NCI-H345 treated with DMSO at 0.1 percent for 48 hours (cell line): ENCODE data around the gene RFX4.
A peak's percentile ranks its signal among the peaks of the same experiment; 100 is the strongest.

ENCODE experiments used
- DNase-seq: peaks from one replicate; lab custom pipeline; 2025; ENCODE audit not compliant: unreplicated experiment; lab: John Stamatoyannopoulos, UW

RFX4 gene

DNA sequence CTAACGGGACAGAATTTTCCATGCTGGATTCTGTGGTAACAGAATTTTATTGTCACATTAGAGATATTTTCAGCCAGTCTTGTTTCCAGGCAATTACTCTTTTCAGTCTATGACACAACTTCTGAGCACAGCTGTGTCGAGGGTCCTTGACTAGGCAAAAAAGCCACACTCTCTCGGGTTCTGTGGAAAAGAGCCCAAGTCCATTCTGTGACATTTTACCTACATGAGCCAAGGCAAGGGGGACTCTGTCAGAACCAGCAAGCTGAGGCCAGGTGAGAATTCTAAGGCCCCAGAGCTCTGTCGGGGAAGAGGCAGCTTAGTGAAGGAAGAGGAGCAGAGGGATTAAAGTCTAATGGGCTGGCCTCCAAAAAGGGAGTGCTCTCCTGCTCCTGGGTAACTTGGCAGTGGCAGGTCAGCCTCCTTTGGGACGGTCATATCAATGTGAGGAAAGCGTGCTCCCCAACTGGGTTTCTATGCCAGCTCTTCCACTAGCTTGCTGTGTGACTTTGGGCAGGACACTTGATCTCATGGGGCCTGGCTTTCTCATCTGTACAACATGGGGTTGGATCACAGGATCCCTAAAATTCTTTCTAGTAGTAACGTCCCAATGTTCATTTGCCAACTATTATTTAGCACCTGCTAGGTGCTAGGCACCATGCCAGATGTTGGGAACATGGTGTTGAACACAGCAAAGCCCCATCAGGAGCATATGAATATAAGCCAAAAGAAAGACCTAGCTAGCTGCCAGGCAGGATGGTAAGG is 175.7 kb downstream of the RFX4 start:
- DNase-seq: no peak

DNA sequence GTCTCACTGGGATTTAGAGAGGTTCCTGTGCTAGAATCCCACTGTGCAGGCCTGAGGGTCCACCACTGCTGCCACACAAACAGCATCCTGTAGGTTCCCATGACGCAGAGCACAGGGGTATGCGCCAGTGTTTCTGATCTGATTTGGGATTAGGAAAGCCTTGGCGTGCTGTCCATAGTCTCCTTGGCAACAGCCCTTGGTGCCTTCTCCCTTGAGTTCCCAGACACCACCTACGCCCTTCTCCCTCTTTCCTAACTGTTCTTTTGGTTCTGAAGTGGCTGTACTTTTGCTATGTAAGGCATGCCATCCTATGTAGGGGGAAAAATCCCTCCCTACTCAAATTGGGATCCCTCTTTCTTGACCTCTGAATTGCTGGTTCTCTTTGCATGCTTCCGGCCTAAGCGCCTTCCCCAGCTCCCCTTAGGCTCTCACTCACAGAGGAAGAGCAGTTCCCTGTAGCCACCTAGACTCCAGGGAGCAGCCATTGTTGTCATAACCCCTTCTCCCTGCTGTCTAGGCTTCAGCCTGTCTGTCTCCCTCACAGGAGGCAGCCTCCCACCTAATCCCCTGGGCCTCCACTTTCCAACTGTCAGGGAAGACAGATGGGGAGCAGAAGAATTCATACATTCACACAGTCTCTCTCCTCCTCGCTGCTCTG is 176.9 kb downstream of the RFX4 start:
- DNase-seq: no peak

DNA sequence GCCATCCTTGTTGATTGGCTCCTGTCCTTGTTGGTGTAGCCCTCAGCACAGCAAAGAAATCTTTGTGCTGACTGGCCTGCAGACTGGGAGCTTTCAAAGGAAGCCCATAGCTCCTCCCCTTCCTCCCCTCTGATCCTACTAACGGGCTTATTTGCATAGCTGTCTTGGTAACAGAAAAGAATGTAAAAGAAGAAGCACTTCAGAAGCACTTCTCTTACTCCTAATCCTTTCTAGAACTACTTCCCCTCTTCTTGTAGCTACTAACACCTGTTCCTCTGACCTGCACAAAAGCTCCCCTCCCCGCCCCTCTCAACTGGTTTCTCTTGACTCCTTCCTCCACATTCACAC is 177.4 kb downstream of the RFX4 start:
- no peak for DNase-seq

DNA sequence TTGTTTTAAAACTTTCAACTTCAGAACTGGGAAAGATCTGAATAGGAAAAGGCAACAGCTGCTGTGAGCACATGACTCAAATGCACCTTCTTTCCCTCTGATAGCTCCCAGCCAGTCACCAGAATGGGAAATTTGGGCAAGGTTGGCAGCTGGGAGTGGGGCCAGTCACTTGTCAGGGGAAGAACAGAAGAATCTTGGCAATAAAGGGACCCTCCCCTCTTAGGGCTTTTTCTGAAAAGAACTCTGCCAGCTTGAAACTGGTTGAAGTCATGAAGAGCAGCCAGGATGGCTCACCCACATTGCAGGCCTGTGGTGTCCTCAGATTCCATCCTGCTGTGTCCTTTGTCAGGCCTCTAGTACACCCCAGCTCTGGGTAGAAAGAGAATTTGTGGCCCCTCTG is 181.4 kb downstream of the RFX4 start:
- no peak for DNase-seq

DNA sequence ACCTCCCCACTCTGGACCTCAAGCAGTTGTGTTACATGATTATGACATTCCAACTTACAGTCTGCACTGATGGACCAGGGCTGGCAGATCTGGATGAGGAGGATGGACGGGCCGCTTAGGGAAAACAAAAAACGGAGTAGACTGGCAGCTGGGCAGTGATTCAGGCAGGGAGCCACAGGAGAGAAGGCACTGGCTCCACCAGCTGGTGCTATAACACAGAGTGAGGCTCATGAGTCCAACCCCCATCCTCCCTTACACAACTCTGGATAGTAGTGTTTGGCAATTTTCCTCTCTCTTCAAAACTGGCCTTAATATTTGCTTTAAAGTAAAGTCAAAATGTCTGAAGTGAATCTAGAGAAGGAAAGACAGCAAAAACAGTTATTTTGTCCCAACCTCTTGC is 181.9 kb downstream of the RFX4 start:
- no peak for DNase-seq

DNA sequence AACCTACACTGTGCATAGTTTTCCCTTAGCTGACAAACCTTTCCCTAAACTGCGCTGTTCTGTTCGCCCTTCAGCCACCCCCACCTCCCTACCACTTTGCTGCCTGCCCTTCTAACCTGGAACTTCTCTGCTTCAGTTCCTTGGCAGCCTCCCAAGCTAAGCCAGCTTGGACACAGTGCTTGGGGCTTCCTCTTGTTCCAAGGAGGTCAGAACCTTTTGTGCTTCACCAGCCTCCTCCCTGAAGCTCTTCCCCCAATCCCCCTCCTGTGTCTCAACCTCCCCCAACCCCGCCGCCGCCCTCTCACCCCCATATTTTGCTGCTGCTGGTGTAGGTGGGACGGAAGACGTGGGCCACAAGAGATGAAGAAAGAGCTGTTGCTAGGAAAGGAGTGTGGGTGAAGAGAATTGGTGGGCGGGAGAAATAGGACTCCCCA is 183.6 kb downstream of the RFX4 start:
- DNase-seq: no peak

DNA sequence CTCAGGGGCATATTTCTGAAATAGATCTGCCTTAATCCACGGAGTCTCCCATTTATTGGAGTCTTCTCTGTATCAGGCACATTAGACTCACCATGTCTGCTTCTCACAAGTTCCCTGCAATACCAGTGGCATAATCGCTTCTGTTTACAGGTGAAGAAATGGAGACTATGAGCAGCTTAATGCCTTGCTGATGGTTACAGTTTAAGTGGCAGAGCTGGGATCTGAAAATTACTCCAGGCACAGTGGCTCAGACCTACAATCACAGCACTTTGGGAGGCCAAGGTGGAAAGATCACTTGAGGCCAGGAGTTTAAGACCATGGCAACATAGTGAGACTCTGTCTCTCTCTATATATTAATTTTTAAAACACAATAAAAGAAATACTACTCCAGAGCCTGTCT is 184.4 kb downstream of the RFX4 start:
- DNase-seq: no peak

DNA sequence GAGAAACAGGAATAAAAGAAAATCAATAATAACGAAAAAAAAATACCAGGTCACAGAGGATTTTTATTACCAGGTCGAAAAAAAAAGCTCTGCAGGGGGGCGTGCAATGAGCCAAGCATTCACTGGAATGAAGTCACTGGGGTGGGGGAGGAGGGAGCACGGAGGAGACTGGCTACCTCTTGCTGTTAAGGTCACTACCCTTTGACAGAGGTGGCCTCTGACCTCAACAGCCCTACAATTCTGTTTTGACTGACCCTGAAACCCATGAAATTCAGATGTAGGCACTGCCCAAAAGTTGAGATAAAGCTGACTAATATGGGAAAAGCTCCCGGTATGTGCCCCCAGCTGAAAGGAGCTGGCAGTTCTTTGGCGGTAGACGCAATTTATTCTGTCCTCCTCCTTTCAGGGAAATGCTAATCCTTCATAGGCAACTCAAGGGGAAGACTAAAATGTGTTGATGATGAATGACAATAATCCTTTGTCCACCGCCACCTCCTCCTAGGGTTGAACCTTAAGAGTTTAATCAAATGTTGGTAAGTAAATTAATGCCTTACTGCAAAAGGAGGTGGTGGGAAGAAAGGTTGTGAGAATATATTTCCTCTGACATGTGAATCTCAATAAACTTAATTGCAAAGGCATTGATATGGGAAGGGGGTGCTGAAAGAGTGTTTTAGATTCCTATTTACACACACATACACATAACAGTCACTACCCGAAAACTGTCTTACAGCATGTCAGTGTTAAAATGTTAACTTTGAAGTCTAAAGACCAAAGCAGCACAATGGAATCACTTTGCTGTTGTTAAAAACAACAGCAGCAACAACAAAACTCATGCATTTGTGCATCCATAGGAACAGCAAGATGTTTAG is 185.4 kb downstream of the RFX4 start:
- no peak for DNase-seq

DNA sequence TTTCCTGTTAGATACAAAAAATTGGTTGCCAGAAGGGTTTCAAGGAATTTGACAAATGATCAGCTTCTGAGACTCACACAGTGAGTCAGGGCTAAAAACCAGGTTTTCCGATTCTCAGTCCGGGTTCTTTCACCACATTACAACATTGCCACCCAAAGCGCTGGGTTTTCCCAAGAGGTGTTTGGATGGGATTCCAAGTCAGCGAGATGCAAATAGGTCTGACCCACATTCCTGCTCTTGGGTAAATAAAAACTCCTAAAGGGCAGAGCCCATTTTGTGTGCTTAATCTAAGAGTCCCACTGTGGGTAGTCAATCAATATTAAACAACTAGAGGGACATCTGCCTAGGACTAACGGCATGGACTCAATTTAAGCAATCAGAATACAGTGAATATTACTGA is 186.3 kb downstream of the RFX4 start:
- DNase-seq: no peak

DNA sequence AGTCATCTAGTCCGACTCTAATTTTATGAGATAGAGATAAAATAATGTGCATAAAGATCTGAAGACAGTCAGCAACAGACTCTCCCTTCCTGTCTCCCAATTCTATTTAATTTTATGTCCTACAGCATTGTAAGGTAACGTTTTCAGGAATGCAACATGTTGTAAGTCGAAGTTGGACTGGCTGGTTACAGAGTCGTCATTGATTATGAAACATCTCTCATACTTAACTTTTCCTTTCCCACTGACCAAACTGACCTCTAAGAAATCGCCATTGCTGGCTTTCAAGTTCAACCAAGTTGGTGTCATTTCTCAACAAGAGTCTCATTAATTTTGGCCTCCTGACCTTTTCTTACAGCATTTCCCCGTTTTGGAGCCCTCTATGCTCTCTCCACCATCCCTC is 186.7 kb downstream of the RFX4 start:
- DNase-seq: no peak

DNA sequence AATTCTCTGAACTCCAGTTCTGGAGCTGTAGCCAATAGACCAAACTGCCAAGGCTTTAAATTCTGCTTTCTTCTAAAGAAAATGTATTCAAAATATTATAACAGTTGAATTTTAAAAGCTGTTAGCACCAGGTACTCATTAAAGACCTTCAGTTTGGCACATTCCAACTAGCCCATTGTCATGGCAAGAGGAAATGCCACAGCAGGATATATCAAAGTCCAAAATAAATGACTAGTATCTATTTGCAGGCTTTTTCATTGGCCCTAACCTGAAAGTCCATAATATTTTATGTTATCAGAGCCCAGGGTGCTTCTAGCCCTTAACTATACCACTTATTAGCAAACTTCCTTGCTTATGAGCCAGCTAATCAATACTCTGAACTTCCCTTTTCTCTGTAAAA is 188.6 kb downstream of the RFX4 start:
- DNase-seq: no peak

DNA sequence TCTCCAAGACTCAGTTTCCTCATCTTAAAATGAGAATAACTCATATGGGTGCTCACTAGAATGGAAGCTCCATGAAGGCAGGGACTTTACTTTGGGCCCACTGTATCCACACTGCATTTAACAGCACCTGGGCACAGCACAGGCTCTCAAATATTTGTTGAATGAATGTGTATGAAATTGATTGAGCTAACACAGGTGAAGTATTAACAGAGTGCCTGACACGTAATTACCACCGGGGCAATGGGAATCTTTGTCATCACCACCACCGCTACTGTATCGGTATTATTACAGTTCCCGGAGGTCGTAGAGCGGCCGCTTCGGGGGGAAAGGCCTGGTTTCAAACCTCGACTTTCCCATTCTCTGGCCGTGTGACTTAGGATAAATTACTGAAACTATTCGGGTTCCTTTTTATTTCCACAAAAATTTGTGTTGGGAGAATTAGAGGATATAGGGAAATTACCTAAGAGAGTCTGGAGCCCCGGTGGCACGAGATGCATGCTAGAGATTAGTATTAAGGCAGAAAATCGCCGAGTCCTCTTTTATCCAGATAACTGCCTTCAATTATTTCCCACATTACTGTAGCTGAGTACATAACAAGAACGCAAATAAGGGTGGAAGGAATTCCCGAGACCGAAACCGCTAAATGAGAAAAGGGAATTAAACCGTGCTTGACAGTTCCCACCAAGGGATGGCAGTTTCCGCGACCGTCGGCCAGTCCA is 190.6 kb downstream of the RFX4 start:
- no peak for DNase-seq

DNA sequence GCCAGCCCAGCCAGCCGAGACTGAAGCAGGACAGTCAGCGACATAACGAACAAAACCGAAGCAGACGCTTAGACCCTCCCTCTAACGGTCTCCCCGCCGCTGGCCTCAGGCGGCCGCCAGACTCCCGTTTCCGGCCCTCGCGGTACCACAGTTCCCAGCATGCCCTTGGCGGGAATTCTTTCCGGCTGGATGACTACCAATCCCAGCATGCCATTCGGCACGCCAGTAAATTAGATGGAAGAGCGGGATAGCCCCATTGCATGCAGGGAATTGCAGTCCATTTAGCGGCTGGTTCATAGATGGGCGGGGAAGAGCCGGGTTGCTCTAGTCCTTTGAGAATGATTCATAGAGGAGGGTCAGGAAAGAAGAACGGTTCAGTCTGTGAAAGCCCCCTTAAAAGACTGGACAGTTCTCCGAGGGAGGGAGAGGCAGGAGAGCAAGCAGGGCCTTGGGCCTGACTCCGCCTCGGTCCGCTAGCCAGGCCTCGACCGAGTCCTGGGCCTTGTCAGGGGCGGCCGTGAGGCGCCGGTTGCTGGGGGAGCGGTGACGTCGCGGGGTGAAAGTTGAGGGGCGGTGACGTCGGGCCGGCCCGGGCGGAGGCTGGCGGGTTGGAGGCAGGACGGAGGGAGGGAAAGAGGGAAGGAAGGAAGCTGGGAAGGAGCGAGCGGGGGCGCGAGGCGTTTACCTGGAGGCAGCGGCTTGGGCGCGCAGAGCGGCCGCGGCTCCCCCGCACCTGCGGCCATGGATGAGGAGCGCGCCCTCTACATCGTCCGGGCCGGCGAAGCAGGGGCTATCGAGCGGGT is 191.4 kb downstream of the RFX4 start, which contains the start of gene RIC8B:
TSS of gene RIC8B (plus strand) at position 678 of the 803 bp plus-strand sequence. CDS start at position 742, 64 bp downstream.
- peak; percentile 97 for DNase-seq

DNA sequence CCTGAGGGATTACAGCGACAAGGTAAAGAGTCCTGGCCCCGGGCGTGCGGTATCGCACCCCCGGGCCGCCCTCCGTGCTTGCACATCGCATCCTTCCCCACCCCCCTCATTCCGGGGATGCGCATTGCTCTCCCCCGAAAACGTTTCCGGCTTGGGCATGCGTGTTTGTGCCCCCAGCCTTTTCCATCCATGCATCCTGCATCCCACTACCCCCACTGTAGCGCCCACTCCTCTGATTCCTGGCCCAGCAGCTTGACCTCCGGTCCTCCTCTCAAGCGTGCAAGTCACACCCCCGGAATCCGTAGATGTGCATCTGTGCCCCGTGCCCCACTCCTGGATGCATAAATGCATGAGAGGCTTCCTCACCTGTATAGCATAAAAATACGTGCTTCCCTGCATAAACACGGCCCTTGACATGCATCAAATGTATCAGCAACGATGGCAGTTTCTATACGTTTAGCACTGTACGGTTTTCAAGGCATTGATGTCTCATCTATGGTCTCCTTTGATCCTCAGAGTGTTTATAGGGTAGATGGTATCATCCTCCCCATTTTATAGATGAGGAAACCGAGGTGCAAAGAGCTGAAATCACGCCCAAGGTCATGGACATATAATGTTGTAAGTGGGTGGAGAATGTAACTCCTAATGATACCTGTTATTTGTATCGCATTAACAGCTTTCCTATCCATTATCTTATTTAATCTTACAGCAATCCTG is 192.2 kb downstream of the RFX4 start:
- no peak for DNase-seq

DNA sequence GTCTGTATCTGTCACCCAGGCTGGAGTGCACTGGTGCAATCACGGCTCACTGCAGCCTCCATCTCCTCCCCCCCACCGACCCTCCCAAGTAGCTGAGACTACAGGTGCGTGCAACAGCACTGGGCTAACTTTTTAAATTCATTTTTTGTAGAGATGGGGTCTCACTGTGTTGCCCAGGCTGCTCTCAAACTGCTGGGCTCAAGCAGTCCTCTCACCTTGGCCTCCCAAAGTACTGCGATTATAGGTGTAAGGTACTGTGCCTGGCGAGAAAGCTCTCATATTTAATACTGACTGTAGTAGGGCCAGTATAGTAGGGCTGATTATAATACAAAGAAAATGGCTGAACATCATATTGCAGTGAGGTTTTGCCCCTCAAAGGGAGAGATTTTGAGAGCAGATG is 194.1 kb downstream of the RFX4 start:
- no peak for DNase-seq

DNA sequence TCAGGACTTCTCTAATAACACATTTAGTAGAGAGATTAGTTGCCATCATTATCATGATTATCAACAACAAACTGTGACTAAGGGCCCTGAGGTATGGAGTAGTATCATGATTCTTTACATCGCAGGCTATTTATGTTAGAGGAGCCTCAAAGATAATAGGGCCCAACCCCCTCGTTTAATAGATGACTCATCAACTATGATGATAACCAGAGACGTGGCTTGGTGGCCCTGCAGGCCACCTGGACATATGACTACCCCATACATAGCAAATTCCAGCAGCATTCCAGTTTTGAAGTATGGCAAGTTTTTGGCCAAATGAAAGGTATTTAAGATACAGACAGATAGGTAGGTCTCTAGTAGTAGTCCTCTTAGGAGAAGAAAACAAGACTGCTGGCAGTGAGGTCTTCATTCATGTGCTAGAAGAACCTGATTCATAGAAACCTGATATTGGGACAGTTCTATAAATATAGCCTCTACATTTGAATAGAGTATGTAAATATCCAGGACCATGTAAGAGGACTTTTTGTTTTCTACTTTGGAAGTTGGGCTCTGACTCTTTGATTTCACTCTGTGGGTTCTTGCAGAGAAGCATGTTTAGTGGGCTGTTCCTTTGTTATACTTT is 197.3 kb downstream of the RFX4 start:
- DNase-seq: no peak

DNA sequence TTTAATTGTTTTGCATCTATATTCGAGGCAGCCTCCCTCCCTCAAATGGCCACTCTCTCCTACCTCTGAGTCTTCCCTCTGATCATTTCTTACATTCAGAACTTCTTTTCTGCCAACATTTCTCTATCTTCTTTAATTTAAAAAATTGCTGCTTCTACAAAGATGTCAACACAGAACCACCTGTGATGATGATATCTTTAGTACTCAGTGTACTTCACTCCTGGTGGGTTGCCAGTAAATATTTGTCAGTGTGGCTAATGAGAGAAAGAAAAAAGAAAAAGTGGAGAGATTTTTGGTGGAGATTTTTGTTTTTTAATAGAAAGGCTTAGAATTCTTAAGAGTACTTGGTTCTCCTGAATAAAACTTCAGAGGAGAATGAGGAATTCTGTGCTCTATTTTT is 199.8 kb downstream of the RFX4 start:
- DNase-seq: no peak

DNA sequence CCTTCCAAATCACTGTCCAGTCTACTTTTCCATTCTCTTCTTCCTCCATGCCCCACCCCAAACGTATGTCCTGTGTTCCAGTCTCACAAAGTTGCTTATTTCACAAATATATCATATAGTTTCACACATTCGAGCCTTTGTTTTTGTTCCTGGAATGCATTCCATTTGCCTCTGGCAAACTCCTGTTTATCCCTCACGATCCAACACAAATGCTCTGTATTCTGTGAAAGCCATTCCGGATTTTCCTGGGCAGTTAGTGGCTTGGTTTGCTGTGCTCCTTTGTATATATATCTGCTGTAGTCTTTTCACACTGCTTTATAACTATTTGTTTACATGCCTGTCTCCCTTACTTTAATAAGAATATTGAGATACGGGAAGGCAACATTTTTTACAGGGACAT is 200.7 kb downstream of the RFX4 start:
- DNase-seq: no peak

DNA sequence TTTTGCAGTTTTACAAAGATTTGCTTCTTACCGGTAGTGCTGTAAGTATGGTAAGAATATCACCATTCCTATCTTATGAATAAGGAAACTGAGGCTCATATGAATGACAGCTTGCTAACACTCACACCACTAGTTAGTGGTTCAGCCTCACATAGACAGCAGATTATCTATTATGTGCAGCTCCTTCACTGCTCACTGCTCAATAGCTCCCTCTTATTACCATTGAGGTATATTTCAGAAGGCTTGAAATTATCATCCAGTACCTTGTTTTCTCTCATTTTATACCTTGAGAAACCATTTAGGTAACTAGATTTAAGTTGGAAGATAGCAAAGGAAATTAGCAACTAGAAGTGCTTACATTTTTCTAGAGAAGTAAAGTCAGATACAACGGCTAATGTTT is 207.2 kb downstream of the RFX4 start:
- DNase-seq: no peak
